Measurements from ENCODE around the gene PCBP4. TPM values are rescaled to one million over a fixed set of nuclear protein-coding genes. Genes with fewer than 3 reads are reported as not detected.

The PCBP4 gene
- total RNA-seq, 4 donors from 2014 or later: 22.4 to 382 (median 63.6) TPM

DNA sequence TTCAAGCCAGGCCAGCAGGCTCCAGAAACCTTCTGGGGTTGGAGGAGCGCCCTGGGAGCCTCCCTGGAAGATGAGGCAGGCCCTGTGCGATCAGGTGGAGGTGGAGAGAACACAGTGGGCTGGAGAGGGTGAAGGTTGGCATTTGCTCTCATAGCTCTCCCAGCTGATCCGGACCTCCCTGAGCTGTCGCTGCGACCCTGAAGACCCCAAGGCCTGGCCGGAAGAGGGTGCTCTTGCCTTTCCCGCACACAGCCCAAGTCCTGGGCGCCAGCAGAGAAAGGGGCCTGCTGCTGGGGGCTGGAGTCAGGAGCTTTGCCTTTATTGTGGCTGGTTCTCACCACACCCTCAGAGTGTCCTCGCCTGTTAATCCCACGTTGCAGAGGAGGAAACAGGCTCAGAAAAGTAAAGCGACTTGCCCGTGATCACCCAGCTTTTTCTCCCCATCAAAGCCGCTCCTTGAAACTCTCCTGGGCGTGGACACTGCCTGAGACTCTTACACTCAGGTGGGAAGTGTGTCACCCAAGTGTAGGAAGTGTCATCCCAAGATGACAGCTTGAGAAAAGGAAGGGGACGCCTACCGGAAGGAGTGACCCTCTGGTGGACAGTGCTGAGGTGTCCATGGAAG, 37.0 kb upstream of the PCBP4 start:
- no peak for DNase-seq
- TF ChIP-seq POLR2A (IDR thresholded peaks at IDR 0.05) (no peak), POLR2AphosphoS5 (IDR thresholded peaks at IDR 0.05) (no peak), EP300 (IDR thresholded peaks at IDR 0.05; ENCODE audit: low read depth) (no peak)
- TF ChIP-seq, protein P1, sequence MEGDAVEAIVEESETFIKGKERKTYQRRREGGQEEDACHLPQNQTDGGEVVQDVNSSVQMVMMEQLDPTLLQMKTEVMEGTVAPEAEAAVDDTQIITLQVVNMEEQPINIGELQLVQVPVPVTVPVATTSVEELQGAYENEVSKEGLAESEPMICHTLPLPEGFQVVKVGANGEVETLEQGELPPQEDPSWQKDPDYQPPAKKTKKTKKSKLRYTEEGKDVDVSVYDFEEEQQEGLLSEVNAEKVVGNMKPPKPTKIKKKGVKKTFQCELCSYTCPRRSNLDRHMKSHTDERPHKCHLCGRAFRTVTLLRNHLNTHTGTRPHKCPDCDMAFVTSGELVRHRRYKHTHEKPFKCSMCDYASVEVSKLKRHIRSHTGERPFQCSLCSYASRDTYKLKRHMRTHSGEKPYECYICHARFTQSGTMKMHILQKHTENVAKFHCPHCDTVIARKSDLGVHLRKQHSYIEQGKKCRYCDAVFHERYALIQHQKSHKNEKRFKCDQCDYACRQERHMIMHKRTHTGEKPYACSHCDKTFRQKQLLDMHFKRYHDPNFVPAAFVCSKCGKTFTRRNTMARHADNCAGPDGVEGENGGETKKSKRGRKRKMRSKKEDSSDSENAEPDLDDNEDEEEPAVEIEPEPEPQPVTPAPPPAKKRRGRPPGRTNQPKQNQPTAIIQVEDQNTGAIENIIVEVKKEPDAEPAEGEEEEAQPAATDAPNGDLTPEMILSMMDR (IDR thresholded peaks at IDR 0.05): no peak
- Histone ChIP-seq H3K4me1 (peaks cover 0 to 15% (median 6%) of the 10 kb centered on the region in 4 donors), H3K27ac (no peak overlapping the region), H3K27me3 (no peaks in the 10 kb centered on the region), H3K4me3 (no peak overlapping the region), H3K36me3 (no peaks in the 10 kb centered on the region), H3K9me3 (no peaks in the 10 kb centered on the region)
- in situ Hi-C loops (cut with MboI; ENCODE audit: low pct_ligation_motif_present in 1 of 4, low pct_unique_long_range_greater_than_20kb in 1 of 4, low sequenced_read_pairs in 3 of 4) (loop anchor here (5.0 to 25.0 kb wide), 4 partner anchors 51 to 333 kb away; partner anchors contain the start of gene DUSP7 (in 1 of the 4)), intact Hi-C loops (cut with DNase I; ENCODE audit: low total_unique reads) (loop anchor here (5.0 to 10.0 kb wide), 2 partner anchors 51 to 138 kb away; partner anchors contain the start of gene DUSP7)
- WGBS, 2 donors (ENCODE audit: low coverage in 1 of 2): 57 to 93% methylated on average over 3 to 16 of the region's 16 CpGs

DNA sequence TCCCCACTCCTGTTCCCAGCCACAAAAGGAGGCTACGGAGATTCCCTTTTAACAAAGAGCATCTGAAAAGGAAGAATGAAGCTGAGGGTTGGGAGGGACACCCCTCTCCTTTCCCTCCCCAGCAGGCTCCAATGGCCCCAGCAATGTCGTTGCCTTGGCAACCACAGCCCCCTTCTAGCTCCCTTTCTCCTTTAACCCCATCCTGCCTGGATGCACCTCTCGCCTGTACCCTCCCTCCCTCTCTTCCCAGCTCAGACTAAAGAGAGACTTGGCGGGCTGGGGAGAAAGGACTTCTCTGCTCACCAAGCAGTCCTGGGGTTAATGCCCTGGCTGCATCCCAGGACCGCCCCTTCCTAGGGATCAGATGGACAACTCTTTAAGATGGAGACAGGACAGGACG, 35.5 kb upstream of the PCBP4 start:
- in situ Hi-C loops (cut with MboI; ENCODE audit: low pct_ligation_motif_present in 1 of 4, low pct_unique_long_range_greater_than_20kb in 1 of 4, low sequenced_read_pairs in 3 of 4): loop anchor here (5.0 to 25.0 kb wide), 4 partner anchors 52 to 335 kb away; partner anchors contain the start of gene DUSP7 (in 1 of the 4)

DNA sequence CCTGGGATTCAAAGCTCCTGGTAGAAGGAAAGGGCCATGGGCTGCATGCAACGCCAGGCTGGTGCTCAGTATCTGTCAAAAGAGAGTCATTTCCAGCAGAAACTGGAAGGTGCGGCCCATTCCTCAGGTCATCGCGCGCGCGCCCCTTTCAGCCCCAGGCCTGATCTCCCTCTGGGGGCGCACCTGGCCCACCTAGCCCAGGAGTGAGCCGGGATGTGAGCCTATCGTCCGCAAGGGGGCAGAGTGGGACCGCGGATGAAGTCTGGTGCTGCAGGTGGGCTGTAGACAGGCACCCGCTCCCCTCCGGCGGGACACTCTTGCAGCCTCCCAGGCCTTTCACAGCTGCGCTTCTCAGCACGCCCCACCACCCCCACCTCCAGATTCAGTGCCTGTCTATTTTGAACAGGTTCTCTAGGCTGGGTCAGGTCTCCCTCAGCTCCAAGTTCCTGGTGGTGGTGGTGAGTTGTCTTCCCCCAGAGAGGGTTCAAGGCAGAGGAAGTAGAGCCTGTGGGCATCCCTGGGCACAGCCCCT, 34.3 kb upstream of the PCBP4 start:
- Histone ChIP-seq H3K27ac (no peak overlapping the region), H3K36me3 (no peaks in the 10 kb centered on the region), H3K9me3 (no peaks in the 10 kb centered on the region), H3K27me3 (peaks cover 4% of the 10 kb centered on the region), H3K4me3 (no peak overlapping the region), H3K4me1 (peaks cover 0 to 15% (median 6%) of the 10 kb centered on the region in 4 donors)
- in situ Hi-C loops (cut with MboI; ENCODE audit: low pct_ligation_motif_present in 1 of 4, low pct_unique_long_range_greater_than_20kb in 1 of 4, low sequenced_read_pairs in 3 of 4) (loop anchor here (5.0 to 25.0 kb wide), 4 partner anchors 53 to 336 kb away; partner anchors contain the start of gene DUSP7 (in 1 of the 4)), intact Hi-C loops (cut with DNase I; ENCODE audit: low total_unique reads) (loop anchor here (2.0 to 10.0 kb wide), 3 partner anchors 53 to 141 kb away; partner anchors contain the start of gene DUSP7)
- WGBS, 2 donors (ENCODE audit: low coverage in 1 of 2): 3% methylated on average over 16 of the region's 18 CpGs; no CpG with 5 or more reads in 1 of the 2 donors
- DNase-seq: peak; percentile 79
- TF ChIP-seq, protein P1 (IDR thresholded peaks at IDR 0.05): peak; percentile 87 to 96 (median 90)
- TF ChIP-seq EP300 (IDR thresholded peaks at IDR 0.05; ENCODE audit: low read depth) (no peak), POLR2A (IDR thresholded peaks at IDR 0.05) (no peak), POLR2AphosphoS5 (IDR thresholded peaks at IDR 0.05) (no peak)

More for the DNA sequence above, 35.5 kb upstream of the PCBP4 start:
- H3K4me3 ChIP-seq: no peak overlapping the region
- TF ChIP-seq POLR2AphosphoS5 (IDR thresholded peaks at IDR 0.05) (no peak), POLR2A (IDR thresholded peaks at IDR 0.05) (no peak), EP300 (IDR thresholded peaks at IDR 0.05; ENCODE audit: low read depth) (no peak)
- TF ChIP-seq, protein P1 (IDR thresholded peaks at IDR 0.05): no peak
- H3K9me3 ChIP-seq: no peaks in the 10 kb centered on the region
- intact Hi-C loops (cut with DNase I; ENCODE audit: low total_unique reads): loop anchor here (5.0 to 10.0 kb wide), 2 partner anchors 52 to 140 kb away; partner anchors contain the start of gene DUSP7
- H3K36me3 ChIP-seq: no peaks in the 10 kb centered on the region
- H3K27me3 ChIP-seq: peaks cover 4% of the 10 kb centered on the region
- no peak for DNase-seq
- no peak overlapping the region for H3K27ac ChIP-seq
- 40 to 67% methylated on average over 2 to 6 of the region's 6 CpGs for WGBS, 2 donors (ENCODE audit: low coverage in 1 of 2)
- H3K4me1 ChIP-seq: peaks cover 0 to 15% (median 6%) of the 10 kb centered on the region in 4 donors

DNA sequence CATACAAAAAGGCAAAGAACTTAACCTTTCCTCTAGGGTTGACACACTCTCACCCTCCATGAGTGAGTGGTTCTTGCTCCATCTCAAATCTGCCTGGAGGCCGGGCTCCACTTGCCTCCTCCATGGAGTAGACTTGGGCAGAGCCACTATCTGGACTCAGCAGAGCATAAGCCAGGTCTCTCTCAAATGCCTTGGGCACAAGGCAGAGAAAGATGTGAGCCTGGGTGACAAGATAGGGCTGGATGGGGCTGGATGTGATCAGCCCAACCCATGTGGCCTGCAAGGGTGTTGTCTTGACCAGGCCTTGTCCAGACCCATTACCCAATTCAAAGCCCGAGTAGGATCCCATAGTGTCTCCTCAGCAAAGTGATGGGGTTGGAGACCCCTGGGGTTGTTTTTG, 32.6 kb upstream of the PCBP4 start:
- DNase-seq: no peak

More for the DNA sequence above, 32.6 kb upstream of the PCBP4 start:
- WGBS, 2 donors (ENCODE audit: low coverage in 1 of 2): 86% methylated on average over 2 of the region's 2 CpGs; no CpG with 5 or more reads in 1 of the 2 donors
- Histone ChIP-seq H3K27ac (no peak overlapping the region), H3K4me1 (peaks cover 4 to 12% (median 5%) of the 10 kb centered on the region in 4 donors), H3K9me3 (no peaks in the 10 kb centered on the region), H3K27me3 (peaks cover 4% of the 10 kb centered on the region), H3K36me3 (peaks cover 0 to 1% (median under 1%) of the 10 kb centered on the region in 4 donors), H3K4me3 (no peak overlapping the region)
- no peak for TF ChIP-seq POLR2AphosphoS5 (IDR thresholded peaks at IDR 0.05)
- TF ChIP-seq POLR2A (IDR thresholded peaks at IDR 0.05): no peak
- TF ChIP-seq EP300 (IDR thresholded peaks at IDR 0.05; ENCODE audit: low read depth): no peak
- TF ChIP-seq, protein P1 (IDR thresholded peaks at IDR 0.05): no peak
- in situ Hi-C loops (cut with MboI; ENCODE audit: low pct_ligation_motif_present in 1 of 4, low pct_unique_long_range_greater_than_20kb in 1 of 4, low sequenced_read_pairs in 3 of 4) (loop anchor here (5.0 to 25.0 kb wide), 4 partner anchors 55 to 337 kb away; partner anchors contain the start of gene DUSP7 (in 1 of the 4)), intact Hi-C loops (cut with DNase I; ENCODE audit: low total_unique reads) (loop anchor here (2.0 to 10.0 kb wide), 3 partner anchors 55 to 142 kb away; partner anchors contain the start of gene DUSP7)

Data from transverse colon (tissue), 4 donors.